Stimulated activated CD8-positive, alpha-beta memory T cell treated with anti-CD3 and anti-CD28 coated beads, Interleukin-12 subunit alpha, Interleukin-12 subunit beta, amount 100 ng/mL, for 24 hours (primary cell): Measurements from ENCODE around the gene KLHL6.
"Not testable (repeated sequence)": the region's sequence is repeated elsewhere in the genome, so short reads cannot be mapped to it uniquely, and the experiment has no call there.

Source experiments
- DNase-seq: peaks from one replicate; pipeline ENCODE4 v3.0.0-alpha.2; 2020; ENCODE audit errors: extremely low read depth

Gene KLHL6

DNA sequence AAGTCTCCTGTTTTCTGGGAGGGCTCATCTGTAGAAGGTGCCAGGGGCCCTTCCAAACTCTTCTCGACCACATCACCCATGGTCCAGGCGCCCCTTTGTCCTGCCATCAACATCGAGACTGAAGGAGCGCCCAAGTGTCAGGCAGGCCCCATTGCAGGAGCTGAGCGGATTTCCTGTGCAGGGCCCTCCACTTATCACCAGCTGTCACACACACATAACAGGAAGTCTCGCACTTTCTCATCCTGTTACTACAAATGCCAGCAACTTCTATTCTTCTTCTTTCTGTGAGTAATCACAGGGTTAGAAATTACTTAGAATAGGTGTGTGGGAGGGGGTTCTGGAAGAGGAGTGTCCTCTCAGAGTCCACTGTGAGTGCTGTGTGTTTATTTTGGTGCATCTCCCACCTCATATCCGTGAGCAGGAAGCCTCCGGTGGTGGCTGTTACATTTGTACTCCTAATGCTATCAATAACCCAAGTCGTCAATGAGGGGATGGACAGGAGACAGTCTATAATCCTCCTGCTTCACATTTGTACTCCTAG is at the start of gene KLHL6:
TSS of gene KLHL6 (minus strand) at position 166 of the 541 bp plus-strand sequence. CDS start at position 113, 53 bp downstream.
- DNase-seq: peak; percentile 39

- DNase-seq: no peak
These were observed 42.5 kb upstream of the KLHL6 start for GRCh38 chr3:183597959-183598358.

GRCh38 chr3:183594636-183595035 is 39.1 kb upstream of the KLHL6 start:
- DNase-seq: no peak

DNA sequence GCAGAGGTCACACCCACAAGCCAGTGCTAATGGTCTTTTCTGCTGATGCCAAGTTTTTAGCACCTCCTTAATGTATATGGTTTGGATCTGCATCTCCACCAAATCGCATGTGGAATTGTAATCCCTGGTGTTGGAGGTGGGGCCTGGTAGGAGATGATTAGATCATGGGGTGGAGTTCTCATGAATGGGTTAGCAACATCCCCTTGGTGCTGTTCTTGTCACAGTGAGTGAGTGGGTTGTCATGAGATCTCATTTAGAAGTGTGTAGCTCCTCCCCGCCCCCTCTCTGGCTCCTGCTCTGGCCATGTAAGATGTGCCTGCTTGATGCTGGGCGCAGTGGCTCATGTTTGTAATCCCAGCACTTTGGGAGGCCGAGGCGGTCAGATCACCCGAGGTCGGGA is 37.3 kb upstream of the KLHL6 start:
- no peak for DNase-seq

DNA sequence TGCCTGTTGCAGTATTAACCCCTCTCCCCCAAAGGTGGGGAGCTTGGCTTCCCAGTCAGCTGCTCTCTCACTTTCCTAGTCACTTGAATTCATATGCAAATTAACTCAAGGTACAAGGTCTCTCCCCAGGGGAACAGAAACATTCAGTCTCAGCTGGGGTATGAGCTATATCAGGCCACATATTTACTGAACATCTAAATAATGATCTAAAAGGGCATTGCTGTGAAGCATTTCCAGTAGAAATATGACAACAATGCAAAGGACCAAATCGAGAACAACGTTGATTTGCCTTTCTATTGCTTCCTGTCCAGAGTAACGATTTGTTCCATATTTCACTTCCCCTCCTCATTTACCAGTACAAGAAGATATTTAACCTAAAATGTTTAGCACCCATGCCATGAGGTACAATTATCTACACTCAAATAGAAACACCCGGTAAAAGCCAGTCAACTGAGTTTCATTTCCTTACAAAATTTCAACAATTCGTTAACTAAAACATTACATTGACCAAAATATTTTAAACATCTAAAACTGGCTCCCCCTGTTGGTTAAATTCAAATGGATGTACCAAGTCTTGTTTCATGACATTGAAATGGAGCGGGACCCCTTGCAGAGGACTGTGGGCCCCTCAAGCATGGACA is 36.5 kb upstream of the KLHL6 start:
- no peak for DNase-seq

- DNase-seq: no peak
These were observed 34.9 kb upstream of the KLHL6 start for GRCh38 chr3:183590442-183590841.

- DNase-seq: no peak
These were observed 31.8 kb upstream of the KLHL6 start for GRCh38 chr3:183587336-183587735.

GRCh38 chr3:183586477-183586876 is 31.0 kb upstream of the KLHL6 start:
- no peak for DNase-seq

GRCh38 chr3:183584914-183585280 is 29.4 kb upstream of the KLHL6 start:
- DNase-seq: no peak

DNA sequence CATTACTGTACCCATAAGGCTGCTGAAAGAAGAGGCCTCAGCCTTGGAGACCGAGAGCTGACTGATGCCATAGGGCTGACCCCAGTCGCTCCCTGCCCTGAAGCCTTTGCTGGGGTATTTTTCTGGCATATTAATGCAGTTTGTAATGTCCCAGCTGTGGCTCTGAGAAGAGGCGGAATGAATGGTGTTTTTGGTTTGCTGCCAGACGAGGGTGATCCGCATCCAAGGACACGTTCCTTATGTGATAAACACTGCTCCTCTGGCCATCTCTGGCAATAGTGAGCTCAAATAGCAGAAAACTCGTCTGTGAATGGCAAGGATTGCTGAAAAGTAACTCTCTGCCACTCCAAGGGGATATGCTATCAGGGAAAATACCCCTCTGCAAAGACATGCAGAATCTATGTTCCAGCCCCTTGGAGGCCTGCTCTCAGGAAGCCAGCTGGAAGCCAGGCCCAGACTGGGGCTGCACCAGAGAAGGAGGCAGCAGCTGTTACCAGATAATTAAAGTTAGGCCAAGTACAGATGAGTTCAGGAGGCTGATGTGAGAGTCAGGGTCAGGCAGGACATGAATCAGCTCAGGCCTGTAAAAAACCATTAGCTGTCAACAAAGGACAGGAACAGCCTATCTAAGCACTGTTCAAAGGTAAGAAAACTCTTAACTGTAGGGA is 28.9 kb upstream of the KLHL6 start:
- DNase-seq: no peak

GRCh38 chr3:183583331-183584245 is 28.1 kb upstream of the KLHL6 start:
- no peak for DNase-seq

GRCh38 chr3:183582161-183582560 is 26.7 kb upstream of the KLHL6 start:
- no peak for DNase-seq

DNA sequence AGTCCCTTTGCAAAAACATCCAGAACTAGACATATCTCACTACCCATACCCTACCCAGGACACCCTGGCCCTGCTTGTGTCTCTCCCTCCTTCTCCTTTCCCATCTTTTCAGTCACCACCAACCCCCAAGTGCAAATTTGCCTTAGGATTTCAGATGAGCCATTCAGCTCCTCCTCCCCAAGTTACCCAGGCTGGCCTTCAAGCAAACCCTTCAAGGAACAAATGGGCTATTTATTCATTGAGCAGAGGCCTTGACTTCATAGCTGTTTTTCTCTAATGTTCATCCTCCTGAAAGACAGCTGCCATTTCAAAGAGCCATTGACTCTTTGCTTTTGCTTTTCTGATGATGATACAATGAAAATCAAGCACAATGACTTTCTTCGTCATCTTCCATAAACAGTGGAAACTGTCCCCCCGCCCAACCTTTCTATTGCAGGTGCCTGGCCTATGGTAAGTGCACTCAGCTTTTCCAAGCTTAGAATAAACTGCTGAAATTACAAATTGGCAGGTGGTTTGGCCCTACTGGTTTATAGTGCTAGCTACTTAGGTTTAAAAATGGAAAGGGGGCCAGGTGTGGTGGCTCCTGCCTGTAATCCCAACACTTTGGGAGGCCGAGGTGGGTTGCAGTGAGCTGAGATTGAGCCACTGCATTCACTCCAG is 26.1 kb upstream of the KLHL6 start:
- no peak for DNase-seq

DNA sequence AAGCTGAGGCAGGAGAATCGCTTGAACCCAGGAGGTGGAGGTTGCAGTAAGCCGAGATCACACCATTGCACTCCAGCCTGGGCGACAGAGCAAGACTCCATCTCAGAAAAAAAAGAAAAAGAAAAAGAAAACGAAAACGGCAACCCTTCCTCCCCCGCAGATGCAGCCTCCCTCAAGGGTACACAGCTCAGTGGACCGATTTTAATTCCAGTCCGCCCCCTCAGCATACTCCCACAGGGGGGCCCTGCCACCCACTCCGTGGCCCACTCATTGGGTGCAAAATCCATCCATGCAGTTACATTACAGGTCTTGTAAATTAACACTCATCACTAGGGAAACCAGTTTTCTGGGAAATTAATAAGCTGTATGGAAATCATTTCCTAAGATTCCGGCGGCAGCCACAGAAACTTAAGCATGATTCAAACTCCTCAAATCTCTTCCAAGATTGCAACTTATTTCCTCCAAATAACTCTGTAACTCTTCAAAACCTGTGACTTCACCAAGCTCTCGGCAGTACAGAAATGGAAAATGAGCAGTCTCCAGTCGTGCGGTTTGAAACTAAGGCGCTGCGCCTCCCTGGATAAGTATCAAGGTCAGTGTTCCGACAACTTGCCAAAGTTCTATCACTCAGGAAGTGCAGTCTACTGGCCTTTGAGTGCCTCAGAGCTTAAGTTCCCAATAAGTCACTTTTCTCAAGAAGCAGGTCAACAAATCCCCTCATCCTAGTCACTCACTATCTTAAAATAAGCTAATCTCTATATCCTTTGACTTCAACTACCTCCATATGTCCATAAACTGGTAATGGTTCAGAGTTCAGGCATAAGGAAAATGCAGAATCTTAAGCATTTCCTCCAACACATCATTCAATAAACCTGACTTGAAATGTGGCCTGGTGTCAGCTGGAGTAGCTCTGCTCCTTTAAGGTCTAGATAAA is 24.7 kb upstream of the KLHL6 start:
- DNase-seq: no peak

GRCh38 chr3:183578179-183578578 is 22.7 kb upstream of the KLHL6 start:
- no peak for DNase-seq

DNA sequence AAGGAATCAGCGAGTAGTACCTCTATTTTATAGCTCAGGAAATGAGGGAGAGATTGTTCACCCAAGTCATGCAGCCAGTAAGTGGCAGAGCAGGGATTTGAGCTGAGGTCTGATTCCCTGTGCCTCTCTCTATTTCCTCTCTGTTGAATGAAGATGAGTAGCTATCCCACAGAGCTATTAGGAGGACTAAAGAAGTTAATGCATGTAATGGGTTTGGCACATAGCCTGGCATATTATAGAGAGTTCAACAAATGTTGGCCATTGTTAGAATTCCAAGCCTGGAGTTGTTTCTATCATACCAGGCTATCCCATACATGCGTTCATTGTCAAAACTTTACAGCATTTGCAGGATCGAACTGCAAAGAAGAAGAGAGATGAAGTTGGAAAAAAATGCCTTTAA is 21.8 kb upstream of the KLHL6 start:
- no peak for DNase-seq

GRCh38 chr3:183576487-183577107 is 21.1 kb upstream of the KLHL6 start:
- no peak for DNase-seq

DNA sequence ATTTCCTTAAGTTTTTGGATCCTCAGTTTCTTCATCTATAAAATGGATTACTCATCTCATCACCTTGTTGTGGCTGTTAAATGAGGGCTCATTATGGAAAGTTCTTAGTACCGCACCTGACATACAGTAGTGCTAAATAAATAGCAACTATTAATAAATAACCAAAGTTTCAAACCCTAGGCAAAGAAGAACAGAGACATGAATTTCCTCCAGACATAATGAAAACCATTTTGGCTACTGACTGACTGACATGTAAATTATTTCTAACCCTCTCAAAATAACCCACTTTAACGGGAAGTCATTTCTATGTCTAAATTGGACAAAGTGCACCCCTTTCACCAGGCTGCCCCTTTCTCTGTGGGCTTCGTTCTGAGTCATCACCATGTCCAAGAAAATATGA is 17.4 kb upstream of the KLHL6 start:
- DNase-seq: no peak

- DNase-seq: not testable (repeated sequence)
These were observed 14.7 kb upstream of the KLHL6 start for GRCh38 chr3:183570191-183570590.

DNA sequence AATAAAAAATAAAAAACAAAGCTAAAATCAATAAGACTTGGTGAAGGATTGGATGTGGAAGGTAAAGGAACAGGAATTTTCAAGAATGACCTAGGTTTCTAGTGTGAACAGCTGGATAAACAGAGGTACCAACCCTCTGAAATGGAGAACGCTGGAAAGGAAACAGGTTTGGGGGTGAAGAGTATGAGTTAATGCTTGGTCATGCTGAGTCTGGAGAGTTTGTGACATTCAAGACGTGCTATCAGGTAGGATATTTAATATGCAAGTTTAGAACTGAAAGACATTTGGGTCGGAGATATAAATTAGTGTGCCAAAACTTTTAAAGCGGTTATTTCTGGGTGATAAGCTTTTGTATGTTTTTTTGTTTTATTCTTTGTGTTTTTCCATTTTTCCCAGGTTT is 11.4 kb upstream of the KLHL6 start:
- DNase-seq: no peak
